ENCODE data around the gene DCBLD2.
"Not testable (repeated sequence)": the region's sequence is repeated elsewhere in the genome, so short reads cannot be mapped to it uniquely, and the experiment has no call there.

The DCBLD2 gene

GRCh38 chr3:98892263-98892662, 9.2 kb downstream of the DCBLD2 start:
- DNase-seq (ENCODE audit: low read depth): no peak

- no peak for DNase-seq (ENCODE audit: low read depth)
These were observed 10.3 kb downstream of the DCBLD2 start for GRCh38 chr3:98890965-98891910.

- no peak for DNase-seq (ENCODE audit: low read depth)
These were observed 11.2 kb downstream of the DCBLD2 start for GRCh38 chr3:98890181-98890835.

GRCh38 chr3:98887684-98888083, 13.8 kb downstream of the DCBLD2 start:
- DNase-seq (ENCODE audit: low read depth): no peak

DNA sequence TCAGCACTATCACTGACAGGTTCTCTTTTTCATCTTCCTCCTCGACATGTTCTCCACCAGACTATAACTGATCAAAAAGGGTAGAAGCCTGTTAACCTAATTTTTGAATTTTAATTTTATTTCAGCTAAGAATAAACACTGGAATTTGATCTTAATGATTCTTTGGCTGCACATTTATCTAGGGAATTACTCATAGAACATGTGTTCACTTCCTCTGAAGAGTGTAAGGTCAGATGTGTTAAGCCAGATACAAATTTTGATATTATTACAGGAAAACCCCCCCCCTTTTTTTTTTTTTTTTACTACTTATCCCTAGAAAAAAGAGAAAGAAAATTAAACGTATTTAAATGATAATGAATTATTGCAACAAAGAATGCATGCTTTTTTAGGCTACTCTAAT, 15.0 kb downstream of the DCBLD2 start:
- DNase-seq (ENCODE audit: low read depth): no peak

DNA sequence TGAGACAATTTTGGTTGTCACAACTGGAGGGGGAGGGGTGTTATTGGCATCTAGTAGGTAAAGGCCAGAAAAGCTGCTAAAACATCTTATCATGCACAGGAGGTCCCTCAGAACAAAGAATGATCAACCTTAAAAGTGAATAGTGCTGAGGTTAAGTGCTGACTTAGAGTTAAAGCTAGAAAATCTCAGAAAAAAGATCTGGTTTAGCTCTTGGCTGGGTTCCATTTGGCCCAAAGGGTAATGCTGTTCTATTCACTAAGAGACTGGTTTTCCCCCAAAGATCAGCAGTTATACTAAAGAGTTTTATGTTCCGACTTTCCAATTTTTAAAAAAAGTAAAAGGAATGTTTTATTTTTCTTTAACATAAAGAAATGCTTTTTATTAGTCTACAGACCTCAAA, 15.6 kb downstream of the DCBLD2 start:
- DNase-seq (ENCODE audit: low read depth): no peak

- no peak for DNase-seq (ENCODE audit: low read depth)
These were observed 16.7 kb downstream of the DCBLD2 start for GRCh38 chr3:98884675-98885371.

- DNase-seq (ENCODE audit: low read depth): not testable (repeated sequence)
These were observed 18.7 kb downstream of the DCBLD2 start for GRCh38 chr3:98882614-98883333.

DNA sequence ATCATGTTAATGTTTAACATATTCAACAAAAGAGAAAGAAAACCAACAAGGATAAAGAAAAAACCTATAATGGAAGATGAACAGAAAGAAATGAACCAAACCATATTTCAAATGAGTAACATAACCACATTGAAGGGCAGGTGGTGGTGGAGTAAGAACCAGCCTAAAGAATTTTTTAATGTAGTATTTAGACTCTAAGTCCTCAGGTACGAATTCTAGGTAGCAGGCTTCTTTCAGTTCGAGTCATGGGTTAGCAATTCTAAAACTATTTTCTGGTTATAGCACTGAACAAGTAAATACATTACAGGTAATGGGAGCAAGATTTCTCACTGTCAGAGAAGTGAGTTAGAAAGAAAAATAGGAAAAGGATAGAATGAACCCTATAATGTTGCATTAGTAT, 24.4 kb downstream of the DCBLD2 start:
- DNase-seq (ENCODE audit: low read depth): no peak

GRCh38 chr3:98875535-98875934, 26.0 kb downstream of the DCBLD2 start:
- no peak for DNase-seq (ENCODE audit: low read depth)

GRCh38 chr3:98874602-98875249, 26.8 kb downstream of the DCBLD2 start:
- DNase-seq (ENCODE audit: low read depth): no peak

DNA sequence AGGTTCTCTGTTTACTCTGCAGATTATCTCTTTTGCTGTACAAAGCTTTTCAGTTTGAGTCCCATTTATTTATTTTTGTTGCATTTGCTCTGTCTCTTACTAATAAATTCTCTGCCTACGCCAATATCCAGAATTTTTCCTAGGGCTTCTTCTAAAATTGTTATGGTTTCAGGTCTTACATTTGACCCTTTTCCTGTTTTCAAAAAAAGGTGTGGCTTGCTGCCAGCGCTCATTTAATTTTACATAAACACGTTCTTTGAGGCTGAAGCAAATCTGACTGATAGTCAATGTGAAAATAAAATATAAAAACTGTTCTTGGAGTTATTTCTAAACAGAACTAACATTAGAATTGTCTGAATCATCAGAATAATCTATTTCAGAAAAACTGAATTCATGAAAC, 32.1 kb downstream of the DCBLD2 start:
- no peak for DNase-seq (ENCODE audit: low read depth)

DNA sequence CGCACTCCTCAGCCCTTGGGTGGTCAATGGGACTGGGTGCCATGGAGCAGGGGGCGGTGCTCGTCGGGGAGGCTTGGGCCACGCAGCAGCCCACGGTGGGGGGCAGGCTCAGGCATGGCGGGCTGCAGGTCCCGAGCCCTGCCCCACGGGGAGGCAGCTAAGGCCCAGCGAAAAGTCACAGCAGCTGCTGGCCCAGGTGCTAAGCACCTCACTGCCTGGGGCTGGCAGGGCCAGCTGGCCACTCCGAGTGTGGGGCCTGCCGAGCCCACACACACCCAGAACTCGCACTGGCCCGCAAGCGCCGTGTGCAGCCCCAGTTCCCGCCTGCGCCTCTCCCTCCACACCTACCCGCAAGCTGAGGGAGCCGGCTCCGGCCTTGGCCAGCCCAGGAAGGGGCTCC, 43.5 kb downstream of the DCBLD2 start:
- not testable (repeated sequence) for DNase-seq (ENCODE audit: low read depth)

GRCh38 chr3:98857258-98857657, 44.2 kb downstream of the DCBLD2 start:
- DNase-seq (ENCODE audit: low read depth): not testable (repeated sequence)

GRCh38 chr3:98856724-98857123, 44.8 kb downstream of the DCBLD2 start:
- DNase-seq (ENCODE audit: low read depth): no peak

DNA sequence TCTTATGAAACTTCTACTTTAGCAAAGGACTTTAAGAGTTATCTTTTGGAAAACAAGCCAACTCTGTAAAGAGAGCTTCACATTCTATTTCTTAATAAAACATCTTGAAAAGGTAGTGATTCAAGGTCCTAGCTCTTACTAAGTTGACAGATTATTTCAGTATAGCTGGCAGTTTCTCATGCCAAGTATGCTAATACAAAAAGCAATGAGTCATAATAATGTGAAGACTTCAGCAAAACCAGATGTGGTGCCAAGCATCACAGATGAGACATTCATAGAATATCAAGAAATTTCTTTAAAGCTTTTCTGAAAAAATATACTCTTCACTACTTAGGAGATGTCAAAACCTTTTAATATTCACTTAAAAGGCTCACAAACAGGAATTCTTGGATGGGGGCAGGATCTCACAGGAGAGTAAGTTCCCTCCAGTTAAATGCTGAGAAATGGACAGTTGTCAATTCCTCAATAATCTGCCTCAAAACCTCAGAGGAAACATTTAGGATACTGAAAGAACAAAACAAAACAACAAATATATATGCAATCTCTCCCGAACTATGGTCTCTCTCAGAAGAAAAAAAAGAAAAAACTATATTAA, 45.6 kb downstream of the DCBLD2 start:
- no peak for DNase-seq (ENCODE audit: low read depth)

- DNase-seq (ENCODE audit: low read depth): no peak
These were observed 53.4 kb downstream of the DCBLD2 start for GRCh38 chr3:98848108-98848507.

DNA sequence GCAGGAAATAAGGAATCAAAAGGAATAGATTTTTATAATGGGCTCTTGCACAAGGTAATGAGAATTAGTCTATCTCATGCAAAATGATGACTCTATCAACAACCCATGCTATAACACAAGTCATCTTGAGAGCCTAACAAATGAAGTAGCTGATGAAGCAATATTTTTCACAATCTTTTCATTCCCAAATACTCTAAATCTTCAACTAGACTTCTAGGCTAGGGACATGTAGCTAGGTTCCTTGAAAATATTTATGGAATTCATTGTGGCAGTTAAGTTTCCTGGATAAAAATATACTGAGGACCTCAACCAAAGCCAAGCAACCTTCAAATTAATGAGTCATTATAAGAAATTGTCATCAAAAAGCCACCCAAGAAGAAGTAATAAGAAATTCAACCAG, 55.4 kb downstream of the DCBLD2 start:
- DNase-seq (ENCODE audit: low read depth): no peak

GRCh38 chr3:98843266-98843959, 58.1 kb downstream of the DCBLD2 start:
- DNase-seq (ENCODE audit: low read depth): no peak

GRCh38 chr3:98839846-98840245, 61.6 kb downstream of the DCBLD2 start:
- DNase-seq (ENCODE audit: low read depth): no peak

- not testable (repeated sequence) for DNase-seq (ENCODE audit: low read depth)
These were observed 70.4 kb downstream of the DCBLD2 start for GRCh38 chr3:98831060-98831459.
